Fibroblast of villous mesenchyme (primary cell): ENCODE data around the gene APOBEC3B. TPM values are rescaled to one million over a fixed set of nuclear protein-coding genes. Genes with fewer than 3 reads are reported as not detected.

Experiments
- DNase-seq: peaks from one replicate; pipeline ENCODE4 v3.0.0-alpha.2; 2010; ENCODE audit warnings: low read depth
- H3K4me3 ChIP-seq: 2 replicates; pipeline ENCODE4 v1.5.1; 2011; ENCODE audit warnings: low read depth, mild to moderate bottlenecking, low read length
- total RNA-seq: library from RNA; depleted of rRNA; stranded (reverse); fragments of >200 nt; gene quantifications from 2 replicates; pipeline ENCODE4 v1.2.3, GENCODE V29; 2012
- TF ChIP-seq, protein P1 (sequence below): IDR thresholded peaks from 2 replicates; pipeline ENCODE4 v1.5.1; 2012; ENCODE audit warnings: low read depth, mild to moderate bottlenecking, low read length; ENCODE audit not compliant: insufficient read depth

APOBEC3B gene
- total RNA-seq, 1 donor, result 2.2 TPM

DNA sequence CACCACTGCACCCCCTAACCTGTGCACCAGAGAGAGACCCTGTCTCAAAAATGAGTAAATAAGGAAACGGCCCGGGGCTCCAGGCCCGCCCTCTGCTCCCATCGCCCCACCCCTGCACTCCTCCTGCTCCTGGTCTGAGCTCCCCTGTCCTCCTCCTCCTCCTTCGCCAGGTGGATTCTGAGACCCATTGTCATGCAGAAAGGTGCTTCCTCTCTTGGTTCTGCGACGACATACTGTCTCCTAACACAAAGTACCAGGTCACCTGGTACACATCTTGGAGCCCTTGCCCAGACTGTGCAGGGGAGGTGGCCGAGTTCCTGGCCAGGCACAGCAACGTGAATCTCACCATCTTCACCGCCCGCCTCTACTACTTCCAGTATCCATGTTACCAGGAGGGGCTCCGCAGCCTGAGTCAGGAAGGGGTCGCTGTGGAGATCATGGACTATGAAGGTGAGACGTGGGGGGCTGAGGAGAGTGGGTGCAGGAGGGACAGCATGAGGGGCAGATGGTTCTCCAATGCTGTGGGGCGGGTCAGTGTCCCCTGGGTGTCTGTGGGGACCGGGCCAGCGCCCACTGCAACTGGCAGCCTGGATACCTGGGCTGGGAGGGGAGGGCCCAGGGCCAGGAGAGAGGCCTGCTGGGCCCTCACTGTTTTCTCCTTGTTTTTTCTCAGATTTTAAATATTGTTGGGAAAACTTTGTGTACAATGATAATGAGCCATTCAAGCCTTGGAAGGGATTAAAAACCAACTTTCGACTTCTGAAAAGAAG is 35.6 kb downstream of the APOBEC3B start:
- TF ChIP-seq, protein P1, sequence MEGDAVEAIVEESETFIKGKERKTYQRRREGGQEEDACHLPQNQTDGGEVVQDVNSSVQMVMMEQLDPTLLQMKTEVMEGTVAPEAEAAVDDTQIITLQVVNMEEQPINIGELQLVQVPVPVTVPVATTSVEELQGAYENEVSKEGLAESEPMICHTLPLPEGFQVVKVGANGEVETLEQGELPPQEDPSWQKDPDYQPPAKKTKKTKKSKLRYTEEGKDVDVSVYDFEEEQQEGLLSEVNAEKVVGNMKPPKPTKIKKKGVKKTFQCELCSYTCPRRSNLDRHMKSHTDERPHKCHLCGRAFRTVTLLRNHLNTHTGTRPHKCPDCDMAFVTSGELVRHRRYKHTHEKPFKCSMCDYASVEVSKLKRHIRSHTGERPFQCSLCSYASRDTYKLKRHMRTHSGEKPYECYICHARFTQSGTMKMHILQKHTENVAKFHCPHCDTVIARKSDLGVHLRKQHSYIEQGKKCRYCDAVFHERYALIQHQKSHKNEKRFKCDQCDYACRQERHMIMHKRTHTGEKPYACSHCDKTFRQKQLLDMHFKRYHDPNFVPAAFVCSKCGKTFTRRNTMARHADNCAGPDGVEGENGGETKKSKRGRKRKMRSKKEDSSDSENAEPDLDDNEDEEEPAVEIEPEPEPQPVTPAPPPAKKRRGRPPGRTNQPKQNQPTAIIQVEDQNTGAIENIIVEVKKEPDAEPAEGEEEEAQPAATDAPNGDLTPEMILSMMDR, result no peak
- no peak overlapping the region for H3K4me3 ChIP-seq
- DNase-seq, result no peak

DNA sequence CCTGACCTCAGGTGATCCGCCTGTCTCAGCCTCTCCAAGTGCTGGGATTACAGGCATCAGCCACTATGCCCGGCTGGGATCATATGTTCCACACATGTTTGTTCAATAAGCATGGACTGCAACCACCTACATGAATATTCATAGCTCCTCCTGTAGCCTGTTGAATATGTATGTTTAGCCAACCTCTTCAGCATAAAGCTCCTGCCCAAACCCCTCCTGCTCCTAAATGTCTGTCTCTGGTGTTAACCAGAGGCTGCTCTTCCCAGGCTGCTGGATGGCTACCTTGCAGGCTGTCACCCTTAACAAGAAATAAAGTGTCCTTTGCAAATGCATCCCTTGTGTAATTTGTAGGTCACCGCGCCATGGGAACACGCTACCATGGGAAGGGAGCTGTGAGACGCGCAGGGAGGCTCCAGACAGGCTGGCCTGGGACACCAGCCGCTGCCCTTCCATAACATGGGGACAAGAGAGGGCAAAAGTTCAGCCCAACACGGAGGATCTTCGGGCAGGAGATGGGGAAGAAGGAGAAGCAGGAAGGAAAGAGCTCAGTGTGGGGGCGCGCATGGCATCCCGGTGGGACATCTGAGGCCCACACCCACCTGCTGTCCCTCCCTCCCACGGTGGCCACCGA is 38.0 kb downstream of the APOBEC3B start:
- H3K4me3 ChIP-seq, result peak overlapping the region; percentile 34
- peak; percentile 43 for DNase-seq

DNA sequence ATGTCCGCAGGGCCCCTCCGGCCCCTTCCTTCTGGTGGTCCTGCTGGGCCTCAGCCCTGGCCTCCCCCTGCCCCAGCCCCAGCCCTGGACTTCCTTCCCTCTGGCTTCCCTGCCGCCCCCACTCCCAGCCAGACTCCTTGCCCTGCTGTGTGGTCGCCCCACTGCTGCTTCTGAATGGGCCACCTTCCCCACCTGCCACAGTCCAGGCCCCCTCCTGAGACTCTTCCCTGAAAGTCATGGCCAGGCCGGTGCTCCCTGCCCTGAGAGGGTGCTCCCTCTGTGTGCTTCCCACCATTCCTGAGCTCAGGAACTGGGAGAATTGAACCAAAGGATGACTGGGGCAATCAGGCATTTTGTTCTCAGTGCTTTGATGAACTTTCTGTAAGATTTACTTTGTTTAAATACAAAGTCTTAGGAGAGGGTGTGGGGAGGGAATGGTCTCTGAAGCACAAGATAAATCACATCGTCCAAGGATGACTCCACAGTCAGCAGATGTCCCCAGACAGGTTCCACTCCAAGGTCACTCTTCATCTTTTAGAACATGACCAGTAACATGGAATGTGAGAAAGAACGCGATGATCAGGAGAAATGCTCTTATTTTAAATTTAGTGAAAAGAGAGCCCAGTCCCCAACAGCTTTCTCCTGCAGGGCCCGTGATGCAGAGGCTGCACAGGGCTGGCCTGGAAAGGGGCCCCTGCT is 39.6 kb downstream of the APOBEC3B start:
- no peak for DNase-seq
- TF ChIP-seq, protein P1, result no peak
- peak overlapping the region; percentile 61 for H3K4me3 ChIP-seq

DNA sequence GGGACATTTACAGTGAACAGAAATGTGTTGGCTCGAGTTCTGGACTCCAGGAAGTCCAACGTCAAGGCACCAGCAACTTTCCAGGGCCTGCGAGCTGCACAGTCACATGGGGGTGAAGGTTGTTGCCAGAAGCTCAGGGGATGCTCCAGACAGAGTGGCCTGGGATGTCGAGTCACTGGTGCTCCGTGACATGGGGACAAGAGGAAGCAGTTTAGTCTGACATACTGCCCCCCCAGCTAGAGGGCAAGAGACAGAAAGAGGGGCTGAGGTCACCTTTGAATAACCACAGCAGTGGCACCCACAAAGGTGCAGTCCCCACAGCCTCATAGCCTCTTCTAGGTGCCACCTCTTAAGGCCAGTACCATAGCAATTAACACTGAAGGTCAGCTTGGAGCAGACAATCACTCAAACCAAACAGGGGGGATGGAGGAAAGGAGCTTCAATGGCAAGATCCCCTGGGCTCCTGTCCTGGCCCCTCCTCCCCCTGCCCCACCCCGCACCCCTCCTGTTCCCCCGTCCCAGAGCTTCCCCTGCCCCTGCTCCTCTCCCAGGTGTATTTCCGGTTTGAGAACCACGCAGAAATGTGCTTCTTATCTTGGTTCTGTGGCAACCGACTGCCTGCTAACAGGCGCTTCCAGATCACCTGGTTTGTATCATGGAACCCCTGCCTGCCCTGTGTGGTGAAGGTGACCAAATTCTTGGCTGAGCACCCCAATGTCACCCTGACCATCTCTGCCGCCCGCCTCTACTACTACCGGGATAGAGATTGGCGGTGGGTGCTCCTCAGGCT is 42.6 kb downstream of the APOBEC3B start:
- TF ChIP-seq, protein P1, result no peak
- no peak overlapping the region for H3K4me3 ChIP-seq
- DNase-seq, result no peak

DNA sequence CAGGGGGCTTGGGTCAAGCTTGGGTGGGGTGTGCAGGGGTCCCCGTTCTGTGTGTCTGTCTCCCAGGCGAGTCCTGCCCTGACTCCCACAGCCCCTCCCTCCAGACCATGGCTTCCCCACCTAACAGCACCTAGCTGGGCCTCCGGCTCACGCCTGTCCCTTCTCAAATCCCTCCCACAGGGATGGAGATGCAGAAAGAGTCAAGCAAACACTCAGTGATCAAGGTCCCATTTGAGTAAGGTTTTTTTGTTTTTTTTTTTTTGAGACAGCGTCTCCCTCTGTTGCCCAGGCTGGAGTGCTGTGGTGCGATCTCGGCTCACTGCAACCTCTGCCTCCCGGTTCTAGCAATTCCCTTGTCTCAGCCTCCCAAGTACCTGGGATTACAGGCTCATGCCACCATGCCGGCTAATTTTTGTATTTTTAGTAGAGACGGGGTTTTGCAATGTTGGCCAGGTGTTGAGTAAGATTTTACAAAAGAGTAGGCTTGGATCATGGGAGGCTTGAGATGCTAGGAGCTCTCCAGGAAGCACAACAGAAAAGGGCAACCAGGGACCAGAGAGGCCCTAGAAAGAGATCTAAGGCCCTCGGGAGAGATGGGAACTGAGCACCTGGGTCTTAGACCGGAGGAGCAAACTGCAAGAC is 44.5 kb downstream of the APOBEC3B start:
- H3K4me3 ChIP-seq, result no peak overlapping the region
- TF ChIP-seq, protein P1, result no peak
- no peak for DNase-seq

DNA sequence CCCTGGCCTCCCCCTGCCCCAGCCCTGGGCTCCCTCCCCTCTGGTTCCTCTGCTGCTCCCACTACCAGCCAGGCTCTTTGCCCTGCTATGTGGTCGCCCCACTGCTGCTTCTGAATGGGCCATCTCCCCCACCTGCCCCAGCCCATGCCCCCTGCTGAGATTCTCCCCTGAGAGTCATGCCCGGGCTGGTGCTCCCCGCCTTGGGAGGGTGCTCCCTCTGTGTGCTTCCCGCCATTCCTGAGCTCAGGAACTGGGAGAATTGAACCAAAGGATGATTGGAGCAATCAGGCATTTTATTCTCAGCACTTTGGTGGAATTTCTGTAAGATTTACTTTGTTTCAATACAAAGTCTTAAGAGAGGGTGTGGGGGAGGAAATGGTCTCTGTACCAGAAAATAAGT is 45.6 kb downstream of the APOBEC3B start:
- H3K4me3 ChIP-seq, result no peak overlapping the region
- TF ChIP-seq, protein P1, result no peak
- no peak for DNase-seq
